GM04504 (cell line): Measurements from ENCODE around the gene PRDM7.
"Not testable (repeated sequence)": the region's sequence is repeated elsewhere in the genome, so short reads cannot be mapped to it uniquely, and the experiment has no call there.

ENCODE experiments used
- DNase-seq: peaks from one replicate; pipeline ENCODE4 v3.0.0-alpha.2; 2012; ENCODE audit warnings: low read depth

The PRDM7 gene

DNA sequence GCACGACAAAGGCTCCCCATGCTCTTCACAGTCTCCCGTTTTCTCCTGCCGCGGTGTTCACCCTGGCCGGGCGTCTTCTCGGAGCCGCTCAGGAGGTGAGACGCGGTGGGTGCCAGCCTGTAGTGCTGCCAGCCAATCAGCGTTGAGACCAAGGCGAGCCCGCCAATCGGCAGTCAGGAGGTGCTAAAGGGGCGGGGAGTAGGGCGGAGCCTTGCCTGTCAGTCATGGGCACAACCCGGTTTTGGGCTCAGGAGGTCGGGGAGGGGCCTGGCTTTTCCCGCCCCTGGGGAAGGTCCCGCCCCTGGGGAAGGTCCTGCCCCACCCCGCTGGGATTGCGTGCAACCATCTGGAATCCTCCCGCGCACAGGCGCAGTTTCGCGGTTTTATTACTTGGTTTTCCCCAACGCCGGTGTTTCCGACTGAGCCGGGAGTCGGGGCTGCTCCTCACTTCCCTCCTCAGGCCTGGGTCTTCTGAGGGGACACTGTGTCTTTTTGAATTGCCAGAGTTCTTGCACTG lies at the start of gene PRDM7:
PRDM7 (minus strand) TSS at position 92 of the 517 bp plus-strand sequence. CDS start 1,421 bp downstream, outside the sequence.
- DNase-seq = peak; percentile 71

GRCh38 chr16:90121846-90122245 lies 44.7 kb upstream of the PRDM7 start:
- not testable (repeated sequence) for DNase-seq

- not testable (repeated sequence) for DNase-seq
Measured at GRCh38 chr16:90107617-90108016, 30.5 kb upstream of the PRDM7 start.

GRCh38 chr16:90107060-90107459 lies 29.9 kb upstream of the PRDM7 start:
- not testable (repeated sequence) for DNase-seq

- DNase-seq = not testable (repeated sequence)
Measured at GRCh38 chr16:90106271-90106670, 29.1 kb upstream of the PRDM7 start.

- DNase-seq = not testable (repeated sequence)
Measured at GRCh38 chr16:90104725-90105124, 27.6 kb upstream of the PRDM7 start.

DNA sequence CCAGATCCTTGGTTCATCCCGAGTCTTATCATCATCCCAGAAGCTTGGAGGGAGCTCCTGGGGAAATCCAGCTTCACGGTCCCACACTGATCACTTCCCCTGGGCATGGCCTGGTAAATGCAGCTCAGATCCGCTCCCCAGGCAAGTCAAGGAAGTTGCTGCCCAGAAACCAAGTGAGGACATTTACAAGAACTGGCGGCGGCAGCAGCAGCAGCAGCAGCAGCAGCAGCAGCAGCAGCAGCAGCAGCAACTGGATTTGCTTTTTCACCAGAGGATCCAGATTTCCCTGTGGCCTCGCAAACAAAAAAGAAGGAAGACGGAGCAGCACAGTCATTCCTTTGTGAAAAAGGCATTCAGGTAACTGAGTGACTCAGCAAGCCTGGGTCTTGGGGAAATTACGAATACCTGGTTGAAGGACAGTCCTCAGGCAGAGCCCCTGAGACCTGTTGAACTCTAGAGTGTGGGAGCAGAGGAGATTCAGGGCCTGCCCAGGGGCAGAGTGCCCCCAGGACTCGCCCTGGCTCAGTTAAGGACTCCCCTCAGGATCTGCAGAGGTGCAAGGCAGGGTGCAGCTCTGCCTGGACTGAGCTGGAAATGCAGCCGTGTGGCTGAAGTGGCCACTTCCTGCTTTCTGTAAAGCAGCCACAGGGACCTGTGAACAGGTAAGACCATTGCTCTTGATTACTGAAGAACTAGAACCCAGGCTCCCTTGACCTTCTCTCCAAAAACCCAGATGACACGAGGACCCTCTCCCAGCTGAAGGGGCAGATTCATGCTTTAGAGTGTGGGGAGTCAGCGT lies 25.2 kb upstream of the PRDM7 start:
- DNase-seq = not testable (repeated sequence)

DNA sequence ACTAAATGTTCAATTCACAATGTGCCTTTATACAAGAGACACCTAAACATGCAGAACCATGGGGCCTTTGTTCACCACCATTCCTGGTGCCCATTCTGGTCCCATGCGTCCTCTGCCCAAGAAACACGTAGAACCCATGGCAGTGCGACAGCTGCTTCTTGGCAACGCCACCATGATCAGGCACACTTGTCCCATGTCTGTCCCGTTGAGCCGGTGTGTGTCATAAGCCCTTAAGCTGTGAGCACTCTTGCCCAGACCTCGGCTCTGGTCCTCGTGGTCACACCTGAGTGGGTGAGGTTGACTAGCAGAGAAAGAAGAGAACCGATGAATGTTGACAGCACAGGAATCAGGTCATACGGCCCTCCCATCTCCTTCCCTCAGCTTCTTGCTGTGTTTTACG lies 24.2 kb upstream of the PRDM7 start:
- not testable (repeated sequence) for DNase-seq

DNA sequence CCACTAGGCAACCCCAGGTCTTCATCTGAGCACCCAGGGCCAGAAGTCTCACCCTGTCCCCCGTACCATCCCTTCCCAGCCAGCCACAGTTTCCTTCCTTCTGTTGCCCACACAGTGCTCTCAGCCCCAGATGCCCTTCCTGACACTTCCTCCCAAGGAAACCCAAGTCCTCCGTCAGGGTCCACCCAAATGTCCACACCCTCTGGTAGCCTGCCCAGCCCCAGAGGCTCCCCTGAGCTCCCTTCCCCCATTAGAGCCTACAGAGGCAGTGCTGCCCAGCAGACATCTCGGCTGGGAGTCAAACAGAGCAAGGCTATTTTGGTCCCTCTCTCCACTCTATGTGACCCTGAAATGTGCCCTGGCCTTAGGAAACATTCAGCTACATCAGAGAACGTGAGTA lies 23.7 kb upstream of the PRDM7 start:
- DNase-seq = not testable (repeated sequence)

DNA sequence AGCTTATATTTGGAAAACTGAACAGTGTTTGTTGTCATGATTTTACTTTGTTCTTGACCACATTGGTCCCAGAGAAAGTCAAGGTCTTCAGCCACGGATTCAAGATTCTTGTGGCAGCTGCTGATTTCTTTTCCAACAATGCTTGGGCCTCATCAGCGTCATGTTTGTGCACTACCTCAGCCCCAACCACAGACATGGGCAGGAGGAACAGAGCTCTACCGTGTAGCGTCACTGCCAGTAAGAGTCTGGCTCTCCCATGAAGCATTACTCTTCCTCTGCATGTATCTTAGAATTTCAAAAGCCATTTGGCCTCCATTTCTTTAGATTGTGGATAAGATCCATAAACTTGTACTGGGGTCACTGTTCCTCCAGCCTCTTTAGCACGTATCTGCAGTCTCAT lies 23.1 kb upstream of the PRDM7 start:
- not testable (repeated sequence) for DNase-seq

- DNase-seq = not testable (repeated sequence)
Measured at GRCh38 chr16:90098936-90099335, 21.8 kb upstream of the PRDM7 start.

GRCh38 chr16:90097010-90097684 lies 20.0 kb upstream of the PRDM7 start:
- not testable (repeated sequence) for DNase-seq

DNA sequence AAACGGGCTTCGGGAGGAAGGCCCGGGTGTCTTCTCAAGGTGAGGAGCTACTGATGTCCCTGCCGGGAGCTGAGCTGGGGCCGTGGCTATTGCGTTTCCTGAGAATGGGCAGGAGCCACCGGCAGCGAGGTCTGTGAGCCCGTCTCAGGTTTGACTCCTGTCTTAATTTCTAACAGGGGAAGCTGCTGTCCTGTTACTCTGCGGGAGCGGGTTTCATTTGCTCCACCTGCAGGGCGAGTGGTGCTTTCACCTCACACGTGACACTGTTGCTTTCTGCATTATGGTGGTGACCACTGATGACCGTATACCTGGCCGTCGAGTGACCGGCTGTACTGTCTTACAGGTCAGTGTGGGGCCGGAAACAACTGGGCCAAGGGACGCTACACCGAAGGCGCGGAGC lies 17.7 kb upstream of the PRDM7 start:
- not testable (repeated sequence) for DNase-seq

GRCh38 chr16:90094296-90094695 lies 17.2 kb upstream of the PRDM7 start:
- DNase-seq = not testable (repeated sequence)

DNA sequence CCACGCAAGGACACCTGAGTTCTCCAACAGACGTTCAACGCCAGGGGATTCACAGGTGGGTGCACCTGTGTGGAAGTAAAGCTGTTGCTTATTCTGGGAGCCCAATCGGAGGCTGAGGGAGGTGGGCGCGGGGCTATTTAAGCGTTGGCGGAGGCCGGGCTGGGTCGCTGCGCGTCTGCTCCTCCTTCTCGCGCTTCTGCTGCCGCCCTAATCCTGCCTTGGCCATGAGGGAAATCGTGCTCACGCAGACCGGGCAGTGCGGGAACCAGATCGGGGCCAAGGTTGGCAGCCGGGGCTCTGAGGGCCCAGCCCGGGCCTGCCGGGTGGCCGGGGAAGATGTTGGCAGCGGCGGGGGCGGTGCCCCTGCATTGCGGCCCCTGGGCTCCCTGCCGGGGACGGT lies 16.7 kb upstream of the PRDM7 start:
- DNase-seq = not testable (repeated sequence)

DNA sequence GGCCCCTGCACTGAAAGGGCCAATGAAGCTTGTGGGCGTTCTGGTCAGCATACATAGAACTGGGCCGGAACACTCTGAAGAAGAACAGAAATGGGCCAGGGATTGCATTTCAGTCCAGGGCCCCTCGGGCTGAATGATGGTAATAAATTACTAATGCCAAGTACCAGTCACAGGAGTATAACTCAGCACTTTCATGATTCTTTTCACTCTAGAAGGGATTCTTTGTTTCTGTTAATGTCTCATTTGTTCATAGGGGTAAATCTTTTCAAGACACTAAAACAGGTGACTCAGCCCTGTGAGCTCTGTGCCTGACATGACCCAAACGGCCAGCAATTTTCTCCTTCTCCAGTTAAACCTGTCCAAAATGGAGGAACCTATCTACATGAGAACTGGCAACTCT lies 15.7 kb upstream of the PRDM7 start:
- DNase-seq = not testable (repeated sequence)

DNA sequence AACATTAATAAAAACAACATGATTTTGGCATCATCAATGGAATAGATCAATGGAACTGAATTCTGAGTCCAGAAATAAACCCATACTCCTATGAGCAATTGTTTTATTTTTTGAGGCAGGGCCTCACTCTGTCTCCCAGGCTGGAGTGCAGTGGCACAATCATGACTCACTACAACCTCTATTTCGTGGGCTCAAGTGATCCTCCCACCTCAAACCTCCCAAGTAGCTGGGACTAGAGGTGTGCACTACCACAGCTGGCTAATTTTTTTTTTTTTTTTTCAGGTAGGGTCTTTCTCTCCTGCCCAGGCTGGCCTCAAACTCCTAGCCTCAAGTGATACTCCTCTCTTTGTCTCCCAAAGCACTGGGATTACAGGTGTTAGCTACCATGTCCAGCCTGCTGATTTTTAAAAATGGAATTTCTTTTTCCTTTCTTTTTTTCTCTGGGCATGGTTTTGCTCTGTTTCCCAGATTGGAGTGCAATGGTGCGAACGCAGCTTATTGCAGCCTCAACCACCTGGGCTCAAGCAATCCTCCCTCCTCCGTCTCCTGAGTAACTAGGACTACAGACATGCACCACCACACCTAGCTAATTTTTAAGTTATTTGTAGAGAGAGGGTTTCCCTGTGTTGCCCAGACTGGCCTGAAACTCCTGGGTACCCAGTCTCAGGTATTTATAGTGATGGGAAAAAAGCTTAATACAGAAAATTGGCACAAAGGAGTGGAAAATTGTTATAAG lies 7.3 kb upstream of the PRDM7 start:
- no peak for DNase-seq

- DNase-seq = no peak
Measured at GRCh38 chr16:90083139-90083538, 6.0 kb upstream of the PRDM7 start.

DNA sequence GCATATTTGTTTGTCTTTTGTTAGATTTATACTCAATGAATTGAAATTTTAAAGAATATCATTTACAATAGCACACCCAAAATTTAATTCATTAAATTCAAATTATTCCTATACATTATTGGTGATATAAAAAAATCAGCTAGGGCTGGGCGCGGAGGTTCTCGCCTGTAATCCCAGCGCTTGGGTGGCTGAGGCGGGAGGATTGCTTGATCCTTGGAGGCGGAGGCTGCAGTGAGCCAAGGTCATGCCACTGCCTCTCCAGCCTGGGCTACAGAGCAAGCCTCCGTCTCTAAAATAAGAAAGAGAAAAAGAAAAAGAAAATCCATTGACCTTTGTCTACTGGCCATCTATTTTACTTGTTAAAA lies 4.5 kb upstream of the PRDM7 start:
- DNase-seq = no peak

GRCh38 chr16:90078579-90078895 lies 1.4 kb upstream of the PRDM7 start:
- DNase-seq = no peak

- DNase-seq = no peak
Measured at GRCh38 chr16:90077757-90078578, 837 bp upstream of the PRDM7 start.
